ENCODE data around the gene EPAS1. TPM values are rescaled to one million over a fixed set of nuclear protein-coding genes. Genes with fewer than 3 reads are reported as not detected.

Gene EPAS1
- total RNA-seq, 1 donor from 2014 or later, result 22.9 TPM

DNA sequence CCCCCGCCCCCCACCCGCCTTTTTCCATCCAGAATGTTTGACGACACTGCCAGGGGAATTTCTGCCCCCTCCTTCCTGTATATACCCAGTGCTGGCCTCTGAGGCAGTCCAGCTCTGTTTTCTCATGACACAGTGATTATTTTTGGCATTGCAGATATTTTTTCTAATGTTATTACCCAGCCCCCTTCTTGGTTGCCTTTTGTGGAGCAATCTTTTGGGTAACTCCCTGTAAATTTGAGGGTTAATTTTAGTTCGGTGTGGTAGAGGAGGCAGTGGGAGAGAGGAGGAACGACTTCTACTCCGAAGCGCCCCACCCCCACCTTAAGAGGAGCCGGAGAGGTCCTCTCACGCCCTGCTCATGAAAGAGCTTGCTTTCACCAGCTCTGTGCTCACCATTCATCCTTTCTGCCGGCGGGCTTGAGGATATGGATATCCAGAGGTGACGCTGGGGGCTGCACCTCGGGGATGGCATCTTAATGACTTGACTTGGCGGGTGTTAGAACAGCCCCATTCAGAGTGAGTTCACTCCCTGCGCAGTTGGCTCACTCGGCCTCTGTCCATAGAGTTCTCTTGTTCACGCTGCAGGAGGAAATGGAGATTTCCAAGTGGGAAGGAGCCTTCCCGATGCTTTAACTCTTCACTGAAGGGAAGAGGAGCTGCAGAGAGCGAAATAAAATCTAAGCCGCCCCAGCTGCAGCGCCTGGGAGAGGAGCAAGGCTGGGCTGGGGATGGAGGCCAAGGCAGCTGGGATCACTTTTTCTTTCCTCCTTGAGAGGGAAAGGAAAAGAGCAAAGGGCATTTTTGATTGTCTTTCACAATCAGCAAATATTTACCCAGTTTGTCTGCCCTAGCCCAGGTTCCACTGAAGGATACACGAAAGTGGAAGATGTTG is 38.4 kb downstream of the EPAS1 start:
- H3K27ac Mint-ChIP-seq, result no peak overlapping the region
- H3K4me1 Mint-ChIP-seq (ENCODE audit: low read depth), result peaks cover 23% of the 10 kb centered on the region
- intact Hi-C loops (cut with micrococcal nuclease), result no loop called here
- no peaks in the 10 kb centered on the region for H3K36me3 Mint-ChIP-seq (ENCODE audit: low read depth)
- H3K27me3 Mint-ChIP-seq (ENCODE audit: insufficient read depth), result peaks cover 42% of the 10 kb centered on the region
- no peaks in the 10 kb centered on the region for H3K9me3 Mint-ChIP-seq
- DNase-seq (ENCODE audit: low spot score), result no peak
- no peak overlapping the region for H3K4me3 Mint-ChIP-seq

DNA sequence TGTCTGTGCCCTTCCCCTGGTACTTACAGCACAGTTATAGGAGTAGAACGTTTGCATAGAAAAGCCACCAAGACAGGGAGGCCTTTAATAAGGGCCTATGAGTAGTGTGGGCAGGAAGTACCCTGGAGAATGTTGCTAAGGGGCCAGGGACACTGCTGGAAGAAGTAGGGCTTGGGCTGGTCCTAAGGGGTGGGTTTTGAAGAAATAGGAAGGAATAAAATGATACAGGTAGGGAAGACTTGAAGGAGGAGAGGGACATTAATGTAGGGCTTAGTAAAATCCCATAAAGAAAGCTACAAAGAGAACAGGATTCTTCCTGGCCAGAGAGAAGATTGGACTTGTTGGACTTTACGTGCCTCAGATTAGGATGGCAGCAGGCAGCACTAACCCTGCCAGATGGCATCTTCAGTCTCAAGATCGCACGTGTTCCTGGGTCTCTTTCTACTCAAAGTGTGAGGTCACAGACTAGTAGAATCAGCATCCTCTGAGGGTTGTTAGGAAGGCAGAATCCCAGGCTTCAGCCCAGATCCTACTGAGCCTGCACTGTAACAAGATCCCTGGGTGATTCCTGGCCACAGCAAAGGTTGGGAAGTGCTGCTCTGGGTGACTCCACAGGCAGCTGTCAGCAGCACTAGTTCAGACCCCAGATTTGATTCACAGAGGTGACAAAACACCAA is 39.2 kb downstream of the EPAS1 start:
- no peak for DNase-seq (ENCODE audit: low spot score)
- intact Hi-C loops (cut with micrococcal nuclease), result no loop called here
- H3K4me1 Mint-ChIP-seq (ENCODE audit: low read depth), result peaks cover 23% of the 10 kb centered on the region
- H3K4me3 Mint-ChIP-seq, result no peak overlapping the region
- H3K27me3 Mint-ChIP-seq (ENCODE audit: insufficient read depth), result peaks cover 39% of the 10 kb centered on the region
- H3K9me3 Mint-ChIP-seq, result no peaks in the 10 kb centered on the region
- no peak overlapping the region for H3K27ac Mint-ChIP-seq
- H3K36me3 Mint-ChIP-seq (ENCODE audit: low read depth), result no peaks in the 10 kb centered on the region

DNA sequence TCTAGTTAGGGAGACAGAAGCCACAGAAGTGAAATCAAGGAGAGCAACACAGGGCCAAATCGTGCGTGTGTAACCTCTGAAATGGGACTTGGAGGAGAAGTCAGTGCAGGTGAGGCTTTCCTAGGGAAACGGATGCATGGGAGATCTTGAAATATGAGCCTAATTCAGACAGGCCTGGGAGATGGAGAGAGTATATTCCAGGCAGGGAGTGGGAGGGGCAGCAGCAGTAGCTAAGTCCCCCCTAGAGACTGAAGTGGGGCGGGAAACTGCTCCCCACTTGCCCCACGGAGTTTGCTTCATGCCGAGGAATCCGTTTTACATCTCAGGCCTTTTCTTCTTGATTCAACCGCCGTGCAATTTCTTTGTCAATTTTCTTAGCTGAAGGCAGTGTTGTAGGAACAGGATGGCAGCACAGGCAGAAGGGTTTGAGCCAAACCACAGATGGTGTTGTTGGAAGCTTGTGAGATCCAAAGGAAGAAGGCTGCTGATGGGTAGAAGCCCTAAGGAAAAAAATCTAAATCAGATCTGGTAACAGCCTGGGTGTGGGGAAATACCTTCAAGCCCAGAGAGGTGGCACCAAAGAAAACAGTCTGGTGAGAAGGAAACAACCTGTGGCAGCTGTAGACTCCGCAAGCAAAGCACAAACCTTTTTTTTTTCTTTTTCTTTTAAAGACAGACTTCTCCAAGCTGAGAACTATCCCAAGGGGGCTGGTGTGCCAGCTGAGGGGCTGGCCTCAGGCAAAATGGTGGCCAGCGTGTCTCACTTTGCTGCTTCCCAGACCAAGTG is 40.2 kb downstream of the EPAS1 start:
- Mint-ChIP-seq H3K4me3 (no peak overlapping the region), H3K36me3 (ENCODE audit: low read depth) (no peaks in the 10 kb centered on the region), H3K4me1 (ENCODE audit: low read depth) (peaks cover 23% of the 10 kb centered on the region), H3K9me3 (no peaks in the 10 kb centered on the region), H3K27ac (no peak overlapping the region), H3K27me3 (ENCODE audit: insufficient read depth) (peaks cover 35% of the 10 kb centered on the region)
- intact Hi-C loops (cut with micrococcal nuclease), result no loop called here
- no peak for DNase-seq (ENCODE audit: low spot score)

DNA sequence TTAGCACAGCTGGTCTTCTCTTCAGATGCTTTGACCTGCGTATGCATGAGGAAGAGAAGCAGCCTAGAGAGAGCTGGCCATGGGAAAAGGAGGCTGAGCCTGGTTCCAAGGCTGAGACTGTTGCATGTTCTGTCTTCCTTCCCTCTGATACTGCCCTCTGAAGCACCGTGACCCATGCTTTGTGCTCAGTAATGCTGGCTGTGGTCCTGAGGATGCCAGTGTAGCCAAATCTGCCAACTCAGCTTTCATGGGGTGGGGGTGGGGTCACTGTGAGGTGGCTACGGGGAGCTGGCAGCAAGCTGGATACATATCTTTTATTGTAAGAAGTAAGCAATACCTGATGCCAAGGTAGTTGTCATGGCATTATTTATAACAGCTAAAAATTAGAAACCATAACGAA is 41.5 kb downstream of the EPAS1 start:
- H3K9me3 Mint-ChIP-seq, result no peaks in the 10 kb centered on the region
- peaks cover 23% of the 10 kb centered on the region for H3K4me1 Mint-ChIP-seq (ENCODE audit: low read depth)
- no peak overlapping the region for H3K27ac Mint-ChIP-seq
- intact Hi-C loops (cut with micrococcal nuclease), result no loop called here
- H3K27me3 Mint-ChIP-seq (ENCODE audit: insufficient read depth), result peaks cover 35% of the 10 kb centered on the region
- H3K36me3 Mint-ChIP-seq (ENCODE audit: low read depth), result no peaks in the 10 kb centered on the region
- no peak for DNase-seq (ENCODE audit: low spot score)
- no peak overlapping the region for H3K4me3 Mint-ChIP-seq

DNA sequence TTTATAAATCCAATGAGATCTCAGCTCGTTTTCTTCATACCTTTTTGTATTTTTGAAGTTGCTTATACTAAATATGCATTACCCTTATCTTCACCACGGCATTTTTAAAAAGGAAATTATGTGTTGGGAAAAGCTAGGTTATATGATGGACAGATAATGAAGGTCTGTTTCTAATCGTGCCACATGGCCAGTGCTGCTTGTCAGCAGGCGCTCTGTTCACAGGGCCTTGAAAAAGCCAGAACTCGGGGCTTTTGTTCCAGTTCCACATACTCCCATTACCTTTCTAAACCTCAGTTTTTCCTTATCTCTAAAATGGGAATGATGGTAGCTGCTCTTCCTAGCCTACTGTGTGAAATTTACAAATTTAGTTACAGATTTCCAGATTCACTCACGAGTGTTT is 42.0 kb downstream of the EPAS1 start:
- peaks cover 21% of the 10 kb centered on the region for H3K4me1 Mint-ChIP-seq (ENCODE audit: low read depth)
- H3K27ac Mint-ChIP-seq, result no peak overlapping the region
- peaks cover 37% of the 10 kb centered on the region for H3K27me3 Mint-ChIP-seq (ENCODE audit: insufficient read depth)
- no peaks in the 10 kb centered on the region for H3K9me3 Mint-ChIP-seq
- no peak for DNase-seq (ENCODE audit: low spot score)
- intact Hi-C loops (cut with micrococcal nuclease), result no loop called here
- no peaks in the 10 kb centered on the region for H3K36me3 Mint-ChIP-seq (ENCODE audit: low read depth)
- no peak overlapping the region for H3K4me3 Mint-ChIP-seq

DNA sequence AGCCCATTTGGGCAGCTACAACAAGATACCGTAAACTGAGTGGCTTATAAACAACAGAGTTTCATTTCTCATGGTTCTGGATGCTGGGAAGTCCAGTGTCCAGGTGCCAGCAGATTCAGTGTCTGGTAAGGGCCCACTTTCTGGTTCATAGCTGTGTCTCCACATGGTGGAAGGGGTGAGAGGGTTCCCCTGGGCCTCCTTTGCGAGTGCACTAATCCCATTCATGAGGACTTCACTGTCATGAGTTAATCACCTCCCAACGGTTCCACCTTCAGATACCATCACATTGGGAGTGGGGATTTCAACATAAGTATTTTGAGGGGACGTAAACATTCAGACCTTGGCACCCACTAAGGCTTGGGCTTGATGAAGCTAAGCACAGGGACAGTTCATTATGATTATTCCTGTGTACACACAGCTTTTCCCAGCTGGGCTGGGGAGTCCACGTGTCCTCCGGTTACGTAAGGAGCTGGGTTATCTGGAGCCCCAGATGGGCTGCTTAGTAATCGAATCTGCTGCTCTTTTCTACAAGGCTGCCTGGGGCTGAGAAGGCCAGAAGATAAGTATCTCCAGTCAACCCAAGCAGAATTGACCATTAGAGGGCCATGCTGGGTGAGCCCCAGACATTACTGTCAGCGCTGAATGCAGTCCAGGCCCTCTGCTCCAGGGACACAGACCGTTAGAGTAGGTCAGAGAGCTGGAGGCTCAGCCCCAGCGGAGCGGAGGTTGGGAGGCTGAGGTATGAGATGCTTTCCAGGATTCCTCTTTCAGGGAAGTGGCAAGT is 42.7 kb downstream of the EPAS1 start:
- Mint-ChIP-seq H3K27me3 (ENCODE audit: insufficient read depth) (peaks cover 35% of the 10 kb centered on the region), H3K9me3 (no peaks in the 10 kb centered on the region), H3K4me3 (no peak overlapping the region), H3K4me1 (ENCODE audit: low read depth) (peaks cover 14% of the 10 kb centered on the region), H3K36me3 (ENCODE audit: low read depth) (peaks cover 2% of the 10 kb centered on the region), H3K27ac (no peak overlapping the region)
- intact Hi-C loops (cut with micrococcal nuclease), result no loop called here
- DNase-seq (ENCODE audit: low spot score), result no peak

DNA sequence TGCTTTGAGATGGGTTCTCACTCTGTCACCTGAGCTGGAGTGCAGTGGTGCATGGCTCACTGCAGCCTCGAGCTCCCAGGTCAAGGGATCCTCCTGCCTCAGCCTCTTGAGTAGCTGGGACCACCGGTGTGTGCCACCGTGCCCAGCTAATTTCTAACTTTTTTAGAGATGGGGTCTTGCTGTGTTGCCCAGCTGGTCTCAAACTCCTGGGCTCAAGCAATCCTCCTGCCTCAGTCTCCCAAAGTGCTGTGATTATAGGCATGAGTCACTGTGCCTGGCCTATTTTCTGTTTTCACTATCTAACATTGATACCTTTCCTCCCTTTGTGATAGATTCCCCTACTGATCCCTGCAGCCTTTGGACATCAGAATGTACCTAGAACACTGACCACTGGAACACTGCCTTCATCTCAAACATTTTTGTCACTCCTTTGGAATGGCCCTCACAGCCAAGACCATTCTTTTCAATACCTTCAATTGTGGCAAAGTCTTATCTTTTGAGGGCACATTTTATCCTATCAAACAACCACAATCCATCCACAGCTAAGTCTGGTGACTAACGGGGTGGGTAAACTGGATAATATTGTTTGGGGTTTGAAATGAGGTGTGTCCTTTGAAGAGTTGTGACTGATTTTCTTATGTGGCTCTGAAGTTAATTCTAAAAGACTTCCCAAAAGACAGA is 43.7 kb downstream of the EPAS1 start:
- Mint-ChIP-seq H3K27ac (no peak overlapping the region), H3K27me3 (ENCODE audit: insufficient read depth) (peaks cover 31% of the 10 kb centered on the region), H3K4me3 (no peak overlapping the region), H3K4me1 (ENCODE audit: low read depth) (peaks cover 13% of the 10 kb centered on the region), H3K9me3 (no peaks in the 10 kb centered on the region), H3K36me3 (ENCODE audit: low read depth) (peaks cover 2% of the 10 kb centered on the region)
- intact Hi-C loops (cut with micrococcal nuclease), result no loop called here
- no peak for DNase-seq (ENCODE audit: low spot score)

DNA sequence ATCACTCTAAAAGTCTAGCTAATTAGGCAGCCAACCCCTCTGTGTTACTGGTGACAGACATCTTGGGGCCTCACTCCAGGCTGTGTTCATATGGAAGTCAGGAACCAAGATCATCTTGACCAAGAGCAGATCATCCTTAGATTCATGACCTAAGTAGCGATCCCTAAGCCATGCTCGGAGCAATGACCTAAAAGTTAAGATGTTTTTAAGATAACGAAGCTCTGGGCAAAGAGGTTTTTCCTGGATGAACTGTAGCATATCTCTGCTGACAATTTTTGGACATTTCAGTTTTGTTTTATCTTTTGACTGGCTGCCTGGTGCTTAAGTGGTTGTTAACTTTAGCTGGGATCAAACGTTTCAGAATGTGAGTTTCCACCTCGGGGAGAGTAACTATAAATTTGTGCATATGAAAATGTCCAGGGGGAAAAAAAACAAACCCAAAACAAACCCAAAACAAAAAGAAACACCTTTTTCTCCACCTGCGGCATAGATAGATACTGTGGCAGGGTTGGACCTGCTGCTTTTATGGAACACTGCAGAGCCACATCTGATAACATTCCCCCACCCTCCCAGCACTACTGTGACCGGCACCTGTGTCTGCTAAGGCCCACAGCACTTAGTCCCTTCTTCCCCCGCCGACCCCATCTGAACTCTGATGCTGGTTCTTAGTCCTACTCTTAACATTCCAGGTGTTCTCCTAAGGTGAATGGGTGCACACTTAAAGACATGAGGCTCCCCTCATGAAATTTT is 45.5 kb downstream of the EPAS1 start:
- Mint-ChIP-seq H3K4me1 (ENCODE audit: low read depth) (peaks cover 21% of the 10 kb centered on the region), H3K27ac (no peak overlapping the region), H3K27me3 (ENCODE audit: insufficient read depth) (peaks cover 22% of the 10 kb centered on the region), H3K36me3 (ENCODE audit: low read depth) (peaks cover 5% of the 10 kb centered on the region), H3K9me3 (no peaks in the 10 kb centered on the region), H3K4me3 (no peak overlapping the region)
- intact Hi-C loops (cut with micrococcal nuclease), result no loop called here
- no peak for DNase-seq (ENCODE audit: low spot score)

DNA sequence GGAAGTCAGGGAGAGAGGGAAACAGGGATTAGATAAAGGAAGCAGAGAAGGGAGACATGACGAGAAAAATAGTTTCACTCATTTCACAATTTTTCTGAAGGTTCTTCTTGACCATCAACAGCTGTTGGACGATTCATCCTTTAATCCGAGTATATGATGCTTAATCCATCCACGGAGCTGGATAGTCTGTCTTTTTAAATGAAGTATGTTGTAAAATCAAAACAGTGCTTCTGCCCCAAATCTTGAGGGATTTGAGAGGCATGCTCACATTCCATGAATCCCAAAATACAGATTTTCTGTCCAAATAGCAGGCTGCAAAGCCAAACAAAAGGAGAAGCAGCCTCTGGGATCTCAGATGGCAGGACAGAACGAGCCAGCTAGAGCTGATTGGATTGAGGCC is 47.5 kb downstream of the EPAS1 start:
- peaks cover 31% of the 10 kb centered on the region for H3K4me1 Mint-ChIP-seq (ENCODE audit: low read depth)
- no peak overlapping the region for H3K27ac Mint-ChIP-seq
- no peaks in the 10 kb centered on the region for H3K9me3 Mint-ChIP-seq
- H3K36me3 Mint-ChIP-seq (ENCODE audit: low read depth), result peaks cover 7% of the 10 kb centered on the region
- intact Hi-C loops (cut with micrococcal nuclease), result no loop called here
- no peak overlapping the region for H3K4me3 Mint-ChIP-seq
- H3K27me3 Mint-ChIP-seq (ENCODE audit: insufficient read depth), result peaks cover 21% of the 10 kb centered on the region
- DNase-seq (ENCODE audit: low spot score), result no peak

DNA sequence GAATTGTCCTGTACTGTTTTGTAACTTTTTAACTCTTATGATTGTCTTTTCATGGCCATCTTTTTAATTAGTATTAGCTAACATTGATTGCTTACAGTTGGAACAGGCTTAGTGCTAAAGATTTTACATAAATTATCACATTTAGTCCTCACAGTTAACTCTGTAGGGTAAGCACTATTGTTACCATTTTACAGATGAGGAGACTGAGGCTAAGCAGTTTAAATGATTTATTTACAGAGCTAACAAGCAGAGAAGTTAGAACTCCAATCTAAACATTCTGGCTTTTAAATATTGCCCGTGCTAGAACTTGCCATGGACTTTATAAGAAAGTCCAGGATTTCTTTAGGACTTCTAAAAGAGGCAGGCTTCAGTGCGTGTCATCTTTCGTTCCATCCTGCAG is 48.6 kb downstream of the EPAS1 start:
- no peak for DNase-seq (ENCODE audit: low spot score)
- Mint-ChIP-seq H3K27me3 (ENCODE audit: insufficient read depth) (peaks cover 13% of the 10 kb centered on the region), H3K9me3 (no peaks in the 10 kb centered on the region), H3K27ac (no peak overlapping the region), H3K4me1 (ENCODE audit: low read depth) (peaks cover 41% of the 10 kb centered on the region), H3K4me3 (no peak overlapping the region), H3K36me3 (ENCODE audit: low read depth) (peaks cover 7% of the 10 kb centered on the region)
- intact Hi-C loops (cut with micrococcal nuclease), result no loop called here

DNA sequence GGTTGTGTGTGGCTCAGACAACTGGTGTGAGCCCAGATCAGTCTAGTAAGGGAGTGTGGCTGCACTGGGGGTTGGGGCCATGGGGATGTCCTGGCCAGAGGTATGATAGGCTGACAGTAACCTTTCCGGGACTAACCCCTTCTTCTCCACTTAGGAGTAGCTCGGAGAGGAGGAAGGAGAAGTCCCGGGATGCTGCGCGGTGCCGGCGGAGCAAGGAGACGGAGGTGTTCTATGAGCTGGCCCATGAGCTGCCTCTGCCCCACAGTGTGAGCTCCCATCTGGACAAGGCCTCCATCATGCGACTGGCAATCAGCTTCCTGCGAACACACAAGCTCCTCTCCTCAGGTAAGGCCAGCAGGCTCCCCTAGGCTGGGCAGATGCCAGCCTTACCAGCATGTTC is 49.5 kb downstream of the EPAS1 start:
- H3K9me3 Mint-ChIP-seq, result no peaks in the 10 kb centered on the region
- no peak overlapping the region for H3K4me3 Mint-ChIP-seq
- H3K27me3 Mint-ChIP-seq (ENCODE audit: insufficient read depth), result peaks cover 13% of the 10 kb centered on the region
- no peak for DNase-seq (ENCODE audit: low spot score)
- H3K4me1 Mint-ChIP-seq (ENCODE audit: low read depth), result peaks cover 50% of the 10 kb centered on the region
- no peak overlapping the region for H3K27ac Mint-ChIP-seq
- peaks cover 7% of the 10 kb centered on the region for H3K36me3 Mint-ChIP-seq (ENCODE audit: low read depth)
- intact Hi-C loops (cut with micrococcal nuclease), result no loop called here
